Liver (tissue), 3 donors: ENCODE data around the gene SNAI1.

ENCODE experiments used
- CTCF ChIP-seq: fragments of 150-350 bp; IDR thresholded peaks from 2 replicates; pipeline ENCODE4 v1.5.1; 2017; ENCODE audit warnings: improper control_type of control experiment, low read depth, low read length; ENCODE audit not compliant: missing input control
- EGR1 ChIP-seq, 2 donors: IDR thresholded peaks; 2 replicates each; pipeline ENCODE4 v1.6.1; 2016 to 2018; ENCODE audit warnings: antibody characterized with exemption in 2 of 2, low read depth in 2 of 2
- GABPA ChIP-seq, 2 donors: IDR thresholded peaks in 1 of 2; conservative IDR thresholded peaks in 1 of 2; 2 replicates each; pipeline ENCODE4 v1.6.1; 2016; ENCODE audit warnings: antibody characterized with exemption in 2 of 2, mild to moderate bottlenecking in 1 of 2, moderate library complexity in 1 of 2
- JUND ChIP-seq, 2 donors: IDR thresholded peaks; 2 replicates each; pipeline ENCODE4 v1.6.1; 2016; ENCODE audit warnings: antibody characterized with exemption in 2 of 2
- MAX ChIP-seq: IDR thresholded peaks from 2 replicates; pipeline ENCODE4 v1.6.1; 2016; ENCODE audit warnings: antibody characterized with exemption
- REST ChIP-seq: IDR thresholded peaks from 2 replicates; pipeline ENCODE4 v1.6.1; 2016; ENCODE audit warnings: antibody characterized with exemption, mild to moderate bottlenecking
- SP1 ChIP-seq: IDR thresholded peaks from 2 replicates; pipeline ENCODE4 v1.6.1; 2018; ENCODE audit warnings: antibody characterized with exemption, mild to moderate bottlenecking
- TAF1 ChIP-seq: conservative IDR thresholded peaks from 2 replicates; pipeline ENCODE4 v1.6.1; 2016; ENCODE audit warnings: antibody characterized with exemption, mild to moderate bottlenecking
- YY1 ChIP-seq: IDR thresholded peaks from 2 replicates; pipeline ENCODE4 v1.6.1; 2016; ENCODE audit warnings: antibody characterized with exemption, mild to moderate bottlenecking
- ZBTB33 ChIP-seq: IDR thresholded peaks from 2 replicates; pipeline ENCODE4 v1.6.1; 2016; ENCODE audit warnings: antibody characterized with exemption
- donor health status: healthy.
- donor health status: healthy.

- no peak for TF ChIP-seq CTCF
- no peak for TF ChIP-seq GABPA (IDR thresholded peaks at IDR 0.05 in 1 of 2, conservative IDR thresholded peaks at IDR 0.05 in 1 of 2)
- TF ChIP-seq TAF1, result no peak
- TF ChIP-seq YY1, result no peak
- TF ChIP-seq MAX, result no peak
- no peak for TF ChIP-seq REST
- TF ChIP-seq ZBTB33, result no peak
- no peak for TF ChIP-seq SP1
- TF ChIP-seq JUND (IDR thresholded peaks at IDR 0.05), result no peak
- TF ChIP-seq EGR1 (IDR thresholded peaks at IDR 0.05; ENCODE audit: low read depth in 2 of 2), result no peak
Measured at GRCh38 chr20:49935746-49936152, 47.0 kb upstream of the SNAI1 start.
